ENCODE data around the gene PHIP. TPM values are rescaled to one million over a fixed set of nuclear protein-coding genes. Genes with fewer than 3 reads are reported as not detected.

Gene PHIP
- total RNA-seq, 1 experiment from 2014 or later, result 21.2 TPM

DNA sequence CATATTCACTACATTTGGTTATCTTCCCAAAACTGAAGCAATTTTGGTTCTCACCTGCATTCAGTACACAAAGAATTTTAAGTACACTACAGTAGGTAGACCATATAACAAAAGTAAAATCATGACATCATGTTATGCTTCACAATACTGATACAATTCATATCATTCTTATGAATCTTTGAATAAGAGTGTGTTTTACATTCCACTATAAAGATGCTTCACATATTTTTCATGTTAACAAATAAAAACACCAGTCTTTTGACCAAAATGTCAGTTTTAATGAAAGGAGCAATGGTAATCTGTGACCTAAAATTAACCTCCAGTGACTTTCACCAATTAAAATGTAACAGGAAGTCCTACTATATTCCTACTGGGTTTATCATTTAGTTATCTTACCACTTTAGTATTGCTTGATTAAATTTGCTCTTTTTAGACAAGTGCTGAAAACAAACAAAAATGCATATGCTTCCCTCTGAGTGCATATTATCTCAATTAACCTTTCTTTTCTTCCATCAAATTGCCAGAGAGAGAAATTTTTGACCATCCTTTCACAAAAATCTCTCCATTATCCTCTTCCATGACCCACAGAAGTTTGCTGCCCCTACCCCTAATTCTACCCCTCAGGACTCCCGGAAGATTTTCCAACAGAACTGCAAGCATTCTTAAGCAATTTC lies 49.3 kb downstream of the PHIP start:
- BruUV-seq (replicated peaks), result no TSS peak
- H3K4me3 ChIP-seq (ENCODE audit: low read length), result no peak overlapping the region
- no peaks in the 10 kb centered on the region for H3K9me3 ChIP-seq (ENCODE audit: low read length)
- no peaks in the 10 kb centered on the region for H3K4me1 ChIP-seq (ENCODE audit: insufficient read depth, low read length)
- no peak for ATAC-seq
- peaks cover 14% of the 10 kb centered on the region; the same call in 1 of the 2 replicates for H3K36me3 ChIP-seq (ENCODE audit: low read depth, low read length)
- H3K9me2 ChIP-seq (replicated peaks; ENCODE audit: low read length), result no peaks in the 10 kb centered on the region
- no peaks in the 10 kb centered on the region for H3F3A ChIP-seq (ENCODE audit: low read length, unreplicated experiment)
- no peak for TF ChIP-seq EZH2phosphoT487 (IDR thresholded peaks at IDR 0.05; ENCODE audit: borderline replicate concordance, low read length)
- TF ChIP-seq EZH2 (IDR thresholded peaks at IDR 0.05; ENCODE audit: low read length, unreplicated experiment), result no peak
- TF ChIP-seq, protein P1, sequence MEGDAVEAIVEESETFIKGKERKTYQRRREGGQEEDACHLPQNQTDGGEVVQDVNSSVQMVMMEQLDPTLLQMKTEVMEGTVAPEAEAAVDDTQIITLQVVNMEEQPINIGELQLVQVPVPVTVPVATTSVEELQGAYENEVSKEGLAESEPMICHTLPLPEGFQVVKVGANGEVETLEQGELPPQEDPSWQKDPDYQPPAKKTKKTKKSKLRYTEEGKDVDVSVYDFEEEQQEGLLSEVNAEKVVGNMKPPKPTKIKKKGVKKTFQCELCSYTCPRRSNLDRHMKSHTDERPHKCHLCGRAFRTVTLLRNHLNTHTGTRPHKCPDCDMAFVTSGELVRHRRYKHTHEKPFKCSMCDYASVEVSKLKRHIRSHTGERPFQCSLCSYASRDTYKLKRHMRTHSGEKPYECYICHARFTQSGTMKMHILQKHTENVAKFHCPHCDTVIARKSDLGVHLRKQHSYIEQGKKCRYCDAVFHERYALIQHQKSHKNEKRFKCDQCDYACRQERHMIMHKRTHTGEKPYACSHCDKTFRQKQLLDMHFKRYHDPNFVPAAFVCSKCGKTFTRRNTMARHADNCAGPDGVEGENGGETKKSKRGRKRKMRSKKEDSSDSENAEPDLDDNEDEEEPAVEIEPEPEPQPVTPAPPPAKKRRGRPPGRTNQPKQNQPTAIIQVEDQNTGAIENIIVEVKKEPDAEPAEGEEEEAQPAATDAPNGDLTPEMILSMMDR (conservative IDR thresholded peaks at IDR 0.05; ENCODE audit: low read depth, low read length), result no peak
- no peak overlapping the region for H2AFZ ChIP-seq (ENCODE audit: low read length)
- H4K20me1 ChIP-seq (ENCODE audit: low read length), result 0 out of 2 replicates have a peak, but pooled peaks cover 6% of the 10 kb centered on the region
- ChIA-PET POLR2A (ENCODE audit: unreplicated experiment) (no interaction called here), CTCF (no interaction called here)
- 0 out of 2 replicates have a peak, but pooled peaks cover 9% of the 10 kb centered on the region for H3K79me2 ChIP-seq (ENCODE audit: low read length)
- H3K4me2 ChIP-seq (ENCODE audit: low read length), result no peak overlapping the region
- intact Hi-C loops (cut with micrococcal nuclease), result no loop called here
- H3K27me3 ChIP-seq (ENCODE audit: low read length), result no peaks in the 10 kb centered on the region
- DNase-seq, result no peak
- no peak overlapping the region for H3K9ac ChIP-seq (ENCODE audit: low read length)
- H3K27ac ChIP-seq (ENCODE audit: low read length), result no peak overlapping the region

DNA sequence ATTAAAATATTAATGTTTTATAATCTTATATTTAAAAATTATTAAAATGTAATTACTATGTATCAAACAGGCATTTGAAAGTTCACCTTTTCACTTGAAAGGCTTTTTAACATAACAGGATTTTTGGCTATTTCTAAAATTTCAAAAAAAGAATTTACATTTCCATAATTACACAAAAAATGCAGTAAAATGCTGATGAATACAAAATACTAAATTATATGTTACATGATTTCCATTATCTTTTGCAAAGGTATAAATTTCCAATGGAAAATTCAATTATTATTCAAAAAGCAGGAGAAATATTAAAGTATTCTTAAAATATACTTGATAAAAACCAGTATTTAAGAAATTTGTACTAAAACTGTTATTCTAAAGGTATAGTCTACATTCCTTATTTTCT lies 66.1 kb downstream of the PHIP start:
- H4K20me1 ChIP-seq (ENCODE audit: low read length), result no peaks in the 10 kb centered on the region
- H3K27me3 ChIP-seq (ENCODE audit: low read length), result no peaks in the 10 kb centered on the region
- H3K9me3 ChIP-seq (ENCODE audit: low read length), result no peaks in the 10 kb centered on the region
- H3K36me3 ChIP-seq (ENCODE audit: low read depth, low read length), result peaks cover 16% of the 10 kb centered on the region
- no peak overlapping the region for H3K4me3 ChIP-seq (ENCODE audit: low read length)
- no TSS peak for BruUV-seq (replicated peaks)
- no peaks in the 10 kb centered on the region for H3K4me1 ChIP-seq (ENCODE audit: insufficient read depth, low read length)
- no peak overlapping the region for H3K9ac ChIP-seq (ENCODE audit: low read length)
- no peaks in the 10 kb centered on the region for H3K9me2 ChIP-seq (replicated peaks; ENCODE audit: low read length)
- no peak overlapping the region for H2AFZ ChIP-seq (ENCODE audit: low read length)
- ChIA-PET POLR2A (ENCODE audit: unreplicated experiment) (no interaction called here), CTCF (no interaction called here)
- no peak for DNase-seq
- ATAC-seq, result no peak
- TF ChIP-seq, protein P1 (conservative IDR thresholded peaks at IDR 0.05; ENCODE audit: low read depth, low read length), result no peak
- TF ChIP-seq EZH2phosphoT487 (IDR thresholded peaks at IDR 0.05; ENCODE audit: borderline replicate concordance, low read length), result no peak
- TF ChIP-seq EZH2 (IDR thresholded peaks at IDR 0.05; ENCODE audit: low read length, unreplicated experiment), result no peak
- intact Hi-C loops (cut with micrococcal nuclease), result no loop called here
- no peak overlapping the region for H3K27ac ChIP-seq (ENCODE audit: low read length)
- H3K4me2 ChIP-seq (ENCODE audit: low read length), result no peak overlapping the region
- no peaks in the 10 kb centered on the region for H3F3A ChIP-seq (ENCODE audit: low read length, unreplicated experiment)
- H3K79me2 ChIP-seq (ENCODE audit: low read length), result no peaks in the 10 kb centered on the region

DNA sequence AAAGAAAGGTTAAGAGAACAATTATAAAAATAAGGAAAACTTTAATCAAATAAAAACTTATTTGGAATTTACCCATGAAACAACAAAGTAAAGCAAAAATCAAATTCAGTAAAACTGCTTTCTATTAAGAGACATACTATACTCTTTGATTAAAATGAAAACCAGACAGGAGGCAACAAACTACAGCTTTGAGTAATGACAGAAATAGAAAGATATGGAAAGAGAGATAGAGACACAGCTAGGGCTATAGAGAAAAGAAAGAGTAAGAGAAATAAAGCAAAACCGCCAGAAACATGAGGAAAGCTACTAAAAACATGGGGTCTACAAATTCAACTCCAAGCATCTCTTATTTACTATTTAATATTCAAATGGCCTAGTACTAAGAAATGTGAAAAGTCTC lies 67.6 kb downstream of the PHIP start:
- TF ChIP-seq EZH2phosphoT487 (IDR thresholded peaks at IDR 0.05; ENCODE audit: borderline replicate concordance, low read length) (no peak), EZH2 (IDR thresholded peaks at IDR 0.05; ENCODE audit: low read length, unreplicated experiment) (no peak)
- TF ChIP-seq, protein P1 (conservative IDR thresholded peaks at IDR 0.05; ENCODE audit: low read depth, low read length), result no peak
- H3K4me2 ChIP-seq (ENCODE audit: low read length), result no peak overlapping the region
- no peak for ATAC-seq
- H3K36me3 ChIP-seq (ENCODE audit: low read depth, low read length), result peaks cover 11% of the 10 kb centered on the region
- intact Hi-C loops (cut with micrococcal nuclease), result no loop called here
- H3K4me1 ChIP-seq (ENCODE audit: insufficient read depth, low read length), result no peaks in the 10 kb centered on the region
- H3K27ac ChIP-seq (ENCODE audit: low read length), result no peak overlapping the region
- H3K9ac ChIP-seq (ENCODE audit: low read length), result no peak overlapping the region
- no peak overlapping the region for H2AFZ ChIP-seq (ENCODE audit: low read length)
- no peak overlapping the region for H3K4me3 ChIP-seq (ENCODE audit: low read length)
- no TSS peak for BruUV-seq (replicated peaks)
- no peaks in the 10 kb centered on the region for H3K79me2 ChIP-seq (ENCODE audit: low read length)
- no peaks in the 10 kb centered on the region for H3K27me3 ChIP-seq (ENCODE audit: low read length)
- H3K9me3 ChIP-seq (ENCODE audit: low read length), result no peaks in the 10 kb centered on the region
- DNase-seq, result no peak
- H3K9me2 ChIP-seq (replicated peaks; ENCODE audit: low read length), result no peaks in the 10 kb centered on the region
- CTCF ChIA-PET, result no interaction called here
- H3F3A ChIP-seq (ENCODE audit: low read length, unreplicated experiment), result no peaks in the 10 kb centered on the region
- POLR2A ChIA-PET (ENCODE audit: unreplicated experiment), result no interaction called here
- H4K20me1 ChIP-seq (ENCODE audit: low read length), result no peaks in the 10 kb centered on the region

Measured in PC-3 (cell line).